GM18502 (cell line): Measurements from ENCODE around the gene KCNQ2.

ENCODE experiments used
- ATAC-seq: cut with Tn5 transposase; IDR thresholded peaks from one replicate; pipeline ENCODE4 v1.9.1; 2021; ENCODE audit warnings: mild to moderate bottlenecking; ENCODE audit not compliant: unreplicated experiment, poor library complexity

KCNQ2 gene

GRCh38 chr20:63502671-63503172 is 30.3 kb upstream of the KCNQ2 start:
- ATAC-seq = no peak

- no peak for ATAC-seq
Observed at GRCh38 chr20:63501818-63502670, 29.6 kb upstream of the KCNQ2 start.

GRCh38 chr20:63500902-63501817 is 28.7 kb upstream of the KCNQ2 start:
- no peak for ATAC-seq

GRCh38 chr20:63500151-63500901 is 27.9 kb upstream of the KCNQ2 start:
- no peak for ATAC-seq

GRCh38 chr20:63499338-63499969 is 27.0 kb upstream of the KCNQ2 start:
- ATAC-seq = no peak

- no peak for ATAC-seq
Observed at GRCh38 chr20:63498960-63499337, 26.5 kb upstream of the KCNQ2 start, which contains the start of gene EEF1A2. TSS of gene EEF1A2 (minus strand) at chr20:63499083. CDS start at chr20:63497763, 1,320 bp downstream.

- ATAC-seq = no peak
Observed at GRCh38 chr20:63497946-63498935, 25.8 kb upstream of the KCNQ2 start.

- ATAC-seq = no peak
Observed at GRCh38 chr20:63497138-63497945, 24.9 kb upstream of the KCNQ2 start.

- ATAC-seq = no peak
Observed at GRCh38 chr20:63496596-63497120, 24.2 kb upstream of the KCNQ2 start.

- no peak for ATAC-seq
Observed at GRCh38 chr20:63495741-63496595, 23.5 kb upstream of the KCNQ2 start.

GRCh38 chr20:63495167-63495720 is 22.8 kb upstream of the KCNQ2 start:
- ATAC-seq = no peak

GRCh38 chr20:63494420-63495166 is 22.1 kb upstream of the KCNQ2 start:
- ATAC-seq = no peak

- ATAC-seq = no peak
Observed at GRCh38 chr20:63494084-63494419, 21.6 kb upstream of the KCNQ2 start.

- no peak for ATAC-seq
Observed at GRCh38 chr20:63493563-63494020, 21.1 kb upstream of the KCNQ2 start.

- ATAC-seq = no peak
Observed at GRCh38 chr20:63492982-63493381, 20.5 kb upstream of the KCNQ2 start.

- no peak for ATAC-seq
Observed at GRCh38 chr20:63492518-63492917, 20.1 kb upstream of the KCNQ2 start.
